HUES48 (cell line): ENCODE results near the gene SRRT.
"Not testable (repeated sequence)": the region's sequence is repeated elsewhere in the genome, so short reads cannot be mapped to it uniquely, and the experiment has no call there.

Experiments used
- H3K27ac ChIP-seq: one replicate; pipeline ENCODE4 v1.7.0; 2013; ENCODE audit warnings: low read depth, low read length, inconsistent platforms
- H3K27me3 ChIP-seq: 2 replicates; pipeline ENCODE4 v1.6.1; 2013; ENCODE audit warnings: mild to moderate bottlenecking, low read length; ENCODE audit not compliant: control insufficient read depth, insufficient read depth
- H3K36me3 ChIP-seq: 2 replicates; pipeline ENCODE4 v1.6.1; 2013; ENCODE audit warnings: low read length; ENCODE audit not compliant: control insufficient read depth, insufficient read depth
- H3K4me1 ChIP-seq: 2 replicates; pipeline ENCODE4 v1.6.1; 2013; ENCODE audit warnings: mild to moderate bottlenecking, low read length; ENCODE audit not compliant: control insufficient read depth, insufficient read depth
- H3K4me3 ChIP-seq: 2 replicates; pipeline ENCODE4 v1.5.1; 2013; ENCODE audit warnings: mild to moderate bottlenecking, low read depth, low read length
- H3K9ac ChIP-seq: 2 replicates; pipeline ENCODE4 v1.6.1; 2013; ENCODE audit warnings: mild to moderate bottlenecking, low read depth, low read length, moderate library complexity
- H3K9me3 ChIP-seq: 2 replicates; pipeline ENCODE4 v1.6.1; 2013; ENCODE audit warnings: low read length; ENCODE audit not compliant: control insufficient read depth, insufficient read depth

Gene SRRT

GRCh38 chr7:100900978-100901377 lies 26.1 kb downstream of the SRRT start:
- Histone ChIP-seq H3K9me3 (no peaks in the 10 kb centered on the region), H3K36me3 (no peaks in the 10 kb centered on the region), H3K4me3 (no peak overlapping the region), H3K9ac (no peak overlapping the region), H3K27ac (no peak overlapping the region), H3K4me1 (peaks cover 5% of the 10 kb centered on the region; the same call in 1 of the 2 replicates), H3K27me3 (peaks cover 8% of the 10 kb centered on the region)

- H3K9me3 ChIP-seq, result no peaks in the 10 kb centered on the region
- no peaks in the 10 kb centered on the region for H3K4me1 ChIP-seq
- H3K27me3 ChIP-seq, result no peaks in the 10 kb centered on the region
- no peaks in the 10 kb centered on the region for H3K36me3 ChIP-seq
- H3K4me3 ChIP-seq, result no peak overlapping the region
- no peak overlapping the region for H3K9ac ChIP-seq
- H3K27ac ChIP-seq, result no peak overlapping the region
Observed at GRCh38 chr7:100901921-100902332, 27.0 kb downstream of the SRRT start.

- no peaks in the 10 kb centered on the region for H3K4me1 ChIP-seq
- H3K9me3 ChIP-seq, result no peaks in the 10 kb centered on the region
- H3K27me3 ChIP-seq, result no peaks in the 10 kb centered on the region
- no peak overlapping the region for H3K27ac ChIP-seq
- no peak overlapping the region for H3K4me3 ChIP-seq
- H3K9ac ChIP-seq, result no peak overlapping the region
- H3K36me3 ChIP-seq, result no peaks in the 10 kb centered on the region
Observed at GRCh38 chr7:100902638-100903037, 27.7 kb downstream of the SRRT start.

DNA sequence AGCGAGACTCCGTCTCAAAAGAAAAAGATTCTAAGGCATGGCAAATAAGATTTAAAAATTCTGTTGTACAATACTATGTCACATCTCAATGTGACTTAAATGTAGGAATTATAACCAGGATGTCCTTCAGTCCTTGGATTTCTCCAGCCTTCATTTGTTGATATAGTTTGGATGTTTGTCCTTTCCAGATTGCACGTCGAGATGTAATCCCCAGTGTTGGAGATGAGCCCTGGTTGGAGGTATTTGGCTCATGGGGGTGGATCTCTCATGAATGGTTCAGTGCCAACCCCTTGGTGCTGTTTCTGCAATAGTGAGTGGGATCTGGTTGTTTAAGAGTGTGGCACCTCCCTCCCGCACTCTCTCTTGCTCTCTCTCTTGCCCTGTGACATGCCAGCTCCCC lies 33.6 kb downstream of the SRRT start:
- Histone ChIP-seq H3K4me3 (no peak overlapping the region), H3K36me3 (no peaks in the 10 kb centered on the region), H3K9ac (no peak overlapping the region), H3K4me1 (no peaks in the 10 kb centered on the region), H3K9me3 (no peaks in the 10 kb centered on the region), H3K27ac (no peak overlapping the region), H3K27me3 (no peaks in the 10 kb centered on the region)

DNA sequence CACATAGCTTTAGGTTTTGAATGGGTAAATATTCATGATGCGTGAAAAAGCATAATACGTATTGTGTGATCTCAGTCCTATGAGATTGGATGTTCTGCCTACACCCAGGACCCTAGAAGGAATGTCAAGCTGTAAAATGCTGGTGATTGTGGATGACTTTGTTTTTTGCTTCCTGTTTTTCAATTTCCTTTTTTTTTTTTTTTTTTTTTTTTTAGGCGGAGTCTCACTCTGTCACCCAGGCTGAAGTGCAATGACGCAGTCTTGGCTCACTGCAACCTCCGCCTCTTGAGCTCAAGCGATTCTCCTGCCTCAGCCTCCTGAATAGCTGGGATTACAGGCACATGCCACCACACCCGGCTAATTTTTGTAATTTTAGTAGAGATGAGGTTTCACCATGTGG lies 35.5 kb downstream of the SRRT start:
- not testable (repeated sequence) for H3K9ac ChIP-seq, H3K9me3 ChIP-seq, H3K4me3 ChIP-seq, H3K27ac ChIP-seq, H3K4me1 ChIP-seq, H3K36me3 ChIP-seq, H3K27me3 ChIP-seq

DNA sequence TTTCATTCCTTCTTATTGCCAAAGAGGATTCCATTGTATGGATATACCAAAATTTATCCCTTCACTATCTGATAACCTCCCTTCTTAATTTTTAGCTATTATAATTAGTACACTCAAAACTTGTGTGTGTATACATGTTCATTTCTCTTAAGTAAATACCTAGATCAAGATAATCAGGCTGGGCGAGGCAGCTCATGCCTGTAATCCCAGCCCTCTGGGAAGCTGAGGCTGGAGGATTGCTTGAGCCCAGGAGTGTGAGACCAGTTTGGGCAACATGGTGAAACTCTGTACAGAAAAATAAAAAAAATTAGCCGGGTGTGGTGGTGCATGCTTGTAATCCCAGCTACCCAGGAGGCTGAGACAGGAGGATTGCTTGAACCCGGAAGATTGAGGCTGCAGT lies 36.6 kb downstream of the SRRT start:
- Histone ChIP-seq H3K9me3 (no peaks in the 10 kb centered on the region), H3K4me1 (no peaks in the 10 kb centered on the region), H3K4me3 (no peak overlapping the region), H3K27me3 (no peaks in the 10 kb centered on the region), H3K27ac (no peak overlapping the region), H3K36me3 (no peaks in the 10 kb centered on the region), H3K9ac (no peak overlapping the region)

GRCh38 chr7:100914208-100914878 lies 39.4 kb downstream of the SRRT start:
- Histone ChIP-seq H3K9me3 (no peaks in the 10 kb centered on the region), H3K4me3 (no peak overlapping the region), H3K4me1 (no peaks in the 10 kb centered on the region), H3K36me3 (no peaks in the 10 kb centered on the region), H3K27me3 (no peaks in the 10 kb centered on the region), H3K9ac (no peak overlapping the region), H3K27ac (no peak overlapping the region)

GRCh38 chr7:100914879-100915447 lies 40.1 kb downstream of the SRRT start:
- Histone ChIP-seq H3K9me3 (no peaks in the 10 kb centered on the region), H3K36me3 (no peaks in the 10 kb centered on the region), H3K9ac (no peak overlapping the region), H3K4me3 (no peak overlapping the region), H3K27ac (no peak overlapping the region), H3K4me1 (no peaks in the 10 kb centered on the region), H3K27me3 (no peaks in the 10 kb centered on the region)

GRCh38 chr7:100919335-100919734 lies 44.4 kb downstream of the SRRT start:
- not testable (repeated sequence) for H3K4me3 ChIP-seq, H3K27me3 ChIP-seq, H3K9me3 ChIP-seq, H3K27ac ChIP-seq, H3K4me1 ChIP-seq, H3K9ac ChIP-seq, H3K36me3 ChIP-seq

DNA sequence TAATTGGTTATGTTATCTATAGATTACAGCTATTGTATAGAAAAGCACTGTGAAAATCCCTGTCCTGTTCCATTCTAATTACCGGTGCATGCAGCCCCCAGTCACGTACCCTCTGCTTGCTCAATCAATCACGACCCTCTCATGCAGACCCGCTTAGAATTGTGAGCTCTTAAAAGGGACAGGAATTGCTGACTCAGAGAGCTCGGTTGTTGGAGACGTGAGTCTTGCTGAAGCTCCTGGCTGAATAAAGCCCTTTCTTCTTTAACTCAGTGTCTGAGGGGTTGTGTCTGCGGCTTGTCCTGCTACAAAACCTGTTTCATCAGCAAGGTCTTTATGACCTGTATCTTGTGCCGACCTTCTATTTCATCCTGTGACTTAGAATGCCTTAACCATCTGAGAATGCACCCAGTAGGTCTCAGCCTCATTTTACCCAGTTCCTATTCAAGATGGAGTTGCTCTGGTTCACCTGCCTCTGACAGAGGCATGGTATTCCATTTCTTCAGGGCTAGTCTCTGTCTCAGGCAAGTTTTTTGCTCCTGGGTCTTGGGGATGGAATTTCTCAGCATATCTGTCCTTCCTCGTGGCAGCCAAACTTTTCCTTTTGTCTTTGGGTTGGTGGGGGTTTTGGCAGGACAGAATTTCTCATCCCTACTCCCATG lies 45.0 kb downstream of the SRRT start:
- H3K27me3 ChIP-seq, H3K36me3 ChIP-seq, H3K4me1 ChIP-seq, H3K4me3 ChIP-seq, H3K9me3 ChIP-seq, H3K9ac ChIP-seq, H3K27ac ChIP-seq: not testable (repeated sequence)

- Histone ChIP-seq H3K4me3 (no peak overlapping the region), H3K9ac (no peak overlapping the region), H3K27me3 (no peaks in the 10 kb centered on the region), H3K9me3 (no peaks in the 10 kb centered on the region), H3K4me1 (no peaks in the 10 kb centered on the region), H3K27ac (no peak overlapping the region), H3K36me3 (no peaks in the 10 kb centered on the region)
Observed at GRCh38 chr7:100921039-100921438, 46.1 kb downstream of the SRRT start.
